ENCODE data around the gene CD58.

Gene CD58

DNA sequence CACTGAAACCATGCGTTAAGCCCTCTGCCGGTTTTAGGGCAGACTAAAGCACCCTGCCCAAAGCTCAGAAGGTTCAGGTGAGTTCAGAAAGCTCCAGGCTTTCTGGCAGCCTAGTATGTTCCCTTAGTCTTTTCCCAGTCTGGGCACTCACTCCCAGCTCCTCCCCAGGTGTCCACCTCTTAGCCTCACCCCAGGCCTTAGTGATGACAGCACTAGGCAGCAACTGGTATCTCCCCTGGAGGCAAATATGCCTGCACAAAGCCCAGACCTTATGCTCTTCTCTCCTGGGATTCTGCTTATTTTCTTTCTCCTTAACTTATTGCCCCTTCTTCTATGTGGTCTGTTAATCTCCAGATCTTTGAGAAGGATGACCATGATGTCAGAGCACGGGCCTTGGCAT lies 80.2 kb downstream of the CD58 start:
- DNase-seq: no peak

- no peak for DNase-seq
Observed at GRCh38 chr1:116489231-116489697, 81.6 kb downstream of the CD58 start.

GRCh38 chr1:116488071-116488470 lies 82.8 kb downstream of the CD58 start:
- DNase-seq: no peak

DNA sequence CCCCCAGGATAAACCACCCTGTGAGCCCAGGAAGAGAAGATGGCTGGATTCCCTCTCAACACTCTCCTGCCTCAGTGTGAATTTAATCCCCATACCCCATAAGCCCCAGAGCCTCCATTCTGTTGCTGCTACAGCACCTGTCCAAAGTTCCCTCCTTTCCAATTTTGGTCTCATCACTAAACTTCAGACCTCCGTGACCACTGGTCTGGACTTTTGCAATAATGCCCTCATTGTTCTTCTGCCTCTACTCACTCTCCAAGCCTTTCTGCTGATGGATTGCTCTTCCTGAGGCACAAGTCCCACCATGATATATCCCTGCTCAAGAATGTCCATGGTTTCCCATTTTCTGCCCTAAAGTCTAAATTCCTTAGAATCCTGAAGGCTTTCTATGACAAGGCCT lies 83.2 kb downstream of the CD58 start:
- DNase-seq: no peak

DNA sequence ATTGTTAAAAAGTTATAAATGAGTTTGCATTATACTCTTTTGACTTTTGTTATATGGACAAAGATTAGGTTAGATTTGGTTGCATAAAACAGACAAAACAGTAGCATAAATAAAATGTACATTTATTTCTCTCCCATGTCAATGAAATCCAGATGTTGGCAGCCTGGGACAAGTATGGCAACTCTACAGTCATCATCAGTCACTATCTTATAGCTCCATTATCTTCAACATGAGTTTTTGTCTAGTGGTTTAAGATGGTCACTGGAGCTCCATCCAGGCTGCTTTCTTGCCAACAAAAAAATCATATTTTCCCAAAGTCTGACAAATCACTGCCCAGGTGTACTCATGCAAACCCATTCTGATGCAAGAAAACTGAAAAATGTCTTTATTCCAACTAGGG lies 83.8 kb downstream of the CD58 start:
- no peak for DNase-seq

GRCh38 chr1:116486424-116486823 lies 84.4 kb downstream of the CD58 start:
- no peak for DNase-seq

DNA sequence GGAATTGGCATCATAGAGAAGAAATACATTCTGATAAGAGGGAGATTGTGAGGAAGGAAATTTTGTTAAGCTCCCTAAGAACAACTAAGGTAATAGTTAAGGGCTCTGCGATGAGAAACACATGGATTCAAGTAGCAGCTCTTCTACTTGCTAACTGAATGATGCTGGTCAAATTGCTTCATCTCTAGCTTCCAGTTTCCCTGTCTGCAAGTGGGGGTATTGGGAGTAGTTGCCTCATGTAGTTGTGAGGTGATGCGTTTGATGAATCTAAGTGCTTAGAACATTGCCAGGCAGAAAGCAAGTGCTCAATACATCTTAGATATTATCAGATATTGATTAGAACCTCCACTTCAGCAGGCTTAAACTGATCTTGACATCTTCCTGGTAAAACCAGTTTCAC lies 84.8 kb downstream of the CD58 start:
- no peak for DNase-seq

GRCh38 chr1:116485071-116485735 lies 85.6 kb downstream of the CD58 start:
- peak; percentile 86 for DNase-seq

GRCh38 chr1:116483481-116484309 lies 87.1 kb downstream of the CD58 start:
- no peak for DNase-seq

- DNase-seq: no peak
Observed at GRCh38 chr1:116482490-116482889, 88.3 kb downstream of the CD58 start.

DNA sequence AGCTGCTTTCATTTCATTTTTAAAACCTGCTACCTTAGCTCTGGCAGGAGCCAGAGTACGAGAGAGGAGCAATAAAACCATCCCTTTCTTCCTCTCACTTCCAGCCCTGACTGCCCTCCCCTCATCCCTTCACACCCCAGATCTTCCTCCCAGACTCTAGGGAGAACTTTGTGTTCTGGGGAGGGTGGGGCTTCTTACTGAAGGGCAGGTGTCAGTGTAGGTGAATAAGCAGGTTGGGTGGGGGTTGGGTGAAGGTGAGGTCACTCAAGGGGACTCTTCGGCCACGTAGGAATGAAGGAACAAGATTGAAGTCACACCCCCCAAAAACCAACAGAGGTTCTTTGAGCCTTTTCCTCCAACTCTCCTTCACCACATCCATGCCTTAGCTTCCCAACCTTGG lies 88.9 kb downstream of the CD58 start:
- DNase-seq: no peak

- DNase-seq: no peak
Observed at GRCh38 chr1:116478621-116479020, 92.2 kb downstream of the CD58 start.

GRCh38 chr1:116477429-116477828 lies 93.4 kb downstream of the CD58 start:
- DNase-seq: no peak

DNA sequence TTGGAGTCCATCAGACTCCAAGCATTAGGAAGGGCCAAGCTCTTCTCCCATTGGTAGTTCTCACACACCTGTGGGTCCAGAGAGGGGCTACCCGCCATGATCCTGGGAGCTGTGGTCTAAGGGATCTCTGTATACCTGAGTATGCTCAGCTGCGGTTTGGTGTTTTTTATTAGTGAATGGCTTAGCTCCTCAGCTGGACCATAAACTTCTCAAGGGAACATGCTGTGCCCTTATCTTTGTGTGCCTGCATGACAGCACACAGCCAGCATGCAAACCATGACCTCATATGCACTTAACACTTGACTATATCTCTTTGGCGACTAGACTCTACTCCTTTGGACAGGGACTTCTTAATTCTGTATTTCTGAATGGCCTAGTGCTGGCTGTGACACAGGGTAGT lies 94.5 kb downstream of the CD58 start:
- no peak for DNase-seq

- DNase-seq: no peak
Observed at GRCh38 chr1:116475850-116476218, 95.0 kb downstream of the CD58 start.

GRCh38 chr1:116474921-116475849 lies 95.6 kb downstream of the CD58 start:
- no peak for DNase-seq

DNA sequence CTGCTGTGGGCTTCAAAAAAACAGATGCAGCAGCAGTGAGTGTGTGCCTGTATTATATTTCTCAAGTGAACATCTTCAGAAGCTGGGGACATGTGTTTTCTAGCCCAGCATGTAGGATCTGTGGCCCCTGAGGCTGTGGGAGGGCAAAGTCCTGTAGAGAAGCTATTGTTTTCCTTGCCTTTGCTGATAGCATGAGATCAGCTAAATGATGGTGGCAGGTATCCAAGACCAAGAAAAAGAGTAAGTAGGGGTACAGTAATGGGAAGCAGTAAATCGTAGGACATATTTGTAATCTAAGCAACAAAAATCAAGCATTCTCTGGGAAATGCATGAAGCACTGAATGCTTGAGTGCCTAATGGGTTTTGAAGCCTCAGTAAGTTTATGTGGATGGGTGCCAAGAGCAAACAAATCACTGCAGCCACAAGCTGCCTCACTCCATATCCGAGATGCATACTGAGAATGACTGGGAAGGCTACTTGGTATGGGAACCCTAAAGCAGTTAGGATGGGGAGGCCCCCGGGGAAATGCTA lies 98.3 kb downstream of the CD58 start:
- DNase-seq: no peak

DNA sequence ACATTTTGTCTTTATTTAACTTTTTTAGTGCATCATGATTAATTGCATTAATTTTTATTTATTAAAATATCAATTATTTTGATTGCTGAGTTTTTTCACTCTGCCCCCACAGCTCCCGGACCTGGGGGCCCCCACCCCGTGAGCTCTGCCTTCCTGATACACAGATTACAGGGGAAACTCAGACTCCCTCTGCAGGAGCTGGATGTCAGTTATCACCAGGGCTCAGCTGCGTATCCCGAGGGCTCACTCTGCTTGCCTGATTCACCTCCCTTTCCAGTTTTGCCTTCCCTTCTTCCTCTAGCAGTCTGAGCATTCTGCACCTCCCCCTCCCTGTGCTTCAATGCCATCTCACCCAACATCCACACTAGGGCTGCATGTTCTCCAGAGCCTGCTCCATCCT lies 99.6 kb downstream of the CD58 start:
- no peak for DNase-seq

DNA sequence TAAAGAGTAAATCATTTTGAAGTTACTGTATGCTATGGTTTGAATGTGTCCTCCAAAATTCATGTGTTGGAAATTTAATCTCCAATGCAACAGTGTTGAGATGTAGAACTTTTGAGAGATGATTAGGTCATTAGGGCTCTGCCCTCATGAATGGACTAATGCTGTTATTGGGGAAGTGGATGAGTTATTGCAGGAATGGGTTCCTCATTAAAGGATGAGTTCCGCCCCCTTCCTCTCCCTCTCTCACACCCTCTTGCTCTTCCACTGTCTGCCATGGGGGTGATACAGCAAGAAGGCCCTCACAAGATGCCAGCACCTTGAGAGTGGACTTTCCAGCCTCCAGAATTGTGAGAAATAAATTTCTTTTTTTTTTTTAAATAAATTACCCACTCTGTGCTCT lies 100.2 kb downstream of the CD58 start:
- DNase-seq: no peak

DNA sequence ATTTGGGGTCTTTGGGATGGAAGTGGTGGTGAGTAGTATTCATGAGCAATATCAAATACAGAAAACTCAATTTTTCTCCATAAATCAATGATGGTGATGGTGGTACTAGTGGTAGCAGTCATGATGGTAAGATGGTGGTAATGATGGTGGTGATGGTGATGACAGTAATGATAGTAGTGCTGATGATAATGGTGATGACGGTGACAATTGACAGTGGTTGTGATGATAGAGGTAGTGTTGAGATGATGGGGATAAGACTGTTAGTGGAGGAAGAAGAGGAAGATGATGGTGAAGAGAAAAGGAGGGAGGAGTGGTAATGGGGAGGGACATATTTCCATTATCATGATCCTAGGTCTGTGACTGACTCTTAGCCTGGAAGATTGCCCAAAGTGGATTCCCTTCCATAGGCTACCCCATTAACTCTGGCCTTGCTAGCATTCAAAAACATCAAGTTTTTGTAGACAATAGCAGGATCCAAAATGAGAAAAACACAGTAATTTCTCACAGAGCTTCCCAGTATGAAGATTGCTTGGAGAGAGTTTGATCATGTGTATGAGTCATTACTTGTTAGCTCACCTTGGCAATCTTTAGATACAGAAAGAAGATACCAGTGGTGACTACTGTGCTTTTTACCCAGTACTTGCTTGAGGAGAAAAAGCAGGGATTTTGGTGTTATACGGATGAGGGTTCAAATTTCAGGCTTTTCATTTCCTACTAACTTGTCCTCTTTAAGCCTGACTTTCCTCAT lies 103.8 kb downstream of the CD58 start:
- no peak for DNase-seq

- DNase-seq: no peak
Observed at GRCh38 chr1:116465845-116466685, 104.8 kb downstream of the CD58 start.

GRCh38 chr1:116465477-116465844 lies 105.4 kb downstream of the CD58 start:
- no peak for DNase-seq
